GM21825 (cell line): ENCODE measurements around the gene GOLGA5.
"Not testable (repeated sequence)": the region's sequence is repeated elsewhere in the genome, so short reads cannot be mapped to it uniquely, and the experiment has no call there.

ENCODE experiments used
- ATAC-seq: cut with Tn5 transposase; IDR thresholded peaks from one replicate; pipeline ENCODE4 v1.9.1; 2021; ENCODE audit warnings: mild to moderate bottlenecking, moderate library complexity; ENCODE audit not compliant: unreplicated experiment

GOLGA5 gene

GRCh38 chr14:92793709-92794546, at the start of gene GOLGA5:
Gene GOLGA5 (plus strand): TSS chr14:92794305. CDS start chr14:92797438, 3,133 bp downstream.
- ATAC-seq: peak; percentile 95

GRCh38 chr14:92747701-92748258, 46.3 kb upstream of the GOLGA5 start:
- ATAC-seq: peak; percentile 23

- ATAC-seq: peak; percentile 80
Measured at GRCh38 chr14:92748259-92749016, 45.7 kb upstream of the GOLGA5 start, which contains the start of gene LGMN. Gene LGMN (minus strand): TSS chr14:92748627. CDS start chr14:92732786, 15,841 bp downstream.

- not testable (repeated sequence) for ATAC-seq
Measured at GRCh38 chr14:92750222-92750728, 43.8 kb upstream of the GOLGA5 start.

- no peak for ATAC-seq
Measured at GRCh38 chr14:92750994-92751400, 43.1 kb upstream of the GOLGA5 start.

- ATAC-seq: no peak
Measured at GRCh38 chr14:92751819-92752218, 42.3 kb upstream of the GOLGA5 start.

- ATAC-seq: no peak
Measured at GRCh38 chr14:92753250-92753649, 40.9 kb upstream of the GOLGA5 start.

- no peak for ATAC-seq
Measured at GRCh38 chr14:92754966-92755365, 39.1 kb upstream of the GOLGA5 start.

GRCh38 chr14:92755495-92755894, 38.6 kb upstream of the GOLGA5 start:
- ATAC-seq: no peak

- ATAC-seq: no peak
Measured at GRCh38 chr14:92756446-92756845, 37.7 kb upstream of the GOLGA5 start.

- no peak for ATAC-seq
Measured at GRCh38 chr14:92759300-92759678, 34.8 kb upstream of the GOLGA5 start.

GRCh38 chr14:92759679-92760523, 34.2 kb upstream of the GOLGA5 start:
- no peak for ATAC-seq

GRCh38 chr14:92760524-92760805, 33.6 kb upstream of the GOLGA5 start:
- no peak for ATAC-seq

GRCh38 chr14:92763666-92764631, 30.2 kb upstream of the GOLGA5 start:
- not testable (repeated sequence) for ATAC-seq

- peak; percentile 83 for ATAC-seq
Measured at GRCh38 chr14:92768236-92768635, 25.9 kb upstream of the GOLGA5 start.

- ATAC-seq: no peak
Measured at GRCh38 chr14:92768795-92769194, 25.3 kb upstream of the GOLGA5 start.

GRCh38 chr14:92770484-92770883, 23.6 kb upstream of the GOLGA5 start:
- no peak for ATAC-seq

GRCh38 chr14:92774572-92774971, 19.5 kb upstream of the GOLGA5 start:
- no peak for ATAC-seq

- peak; percentile 88 for ATAC-seq
Measured at GRCh38 chr14:92775292-92775691, 18.8 kb upstream of the GOLGA5 start.
